Breast epithelium (tissue), 3 donors: ENCODE data around the gene CTSL.

Source experiments
- CTCF ChIP-seq, 3 donors: fragments of 450-650 bp; IDR thresholded peaks; one replicate each; pipeline ENCODE4 v1.5.1; 2016 to 2017; ENCODE audit warnings: antibody characterized with exemption in 3 of 3, mild to moderate bottlenecking in 3 of 3, moderate library complexity in 3 of 3
- POLR2A ChIP-seq: fragments of 450-650 bp; IDR thresholded peaks from one replicate; pipeline ENCODE4 v1.6.1; 2016; ENCODE audit warnings: antibody characterized with exemption, mild to moderate bottlenecking, moderate library complexity
- POLR2AphosphoS5 ChIP-seq, 3 donors: sonication (generic); formaldehyde crosslinking; IDR thresholded peaks; one replicate each; pipeline ENCODE4 v1.6.1; 2017; ENCODE audit warnings: antibody characterized with exemption in 3 of 3

GRCh38 chr9:87751423-87751822 lies 25.5 kb downstream of the CTSL start:
- no peak for TF ChIP-seq POLR2AphosphoS5 (IDR thresholded peaks at IDR 0.05)
- no peak for TF ChIP-seq CTCF (IDR thresholded peaks at IDR 0.05)
- TF ChIP-seq POLR2A: no peak
